Lung (tissue), 12 donors: Measurements from ENCODE around the gene PHF21B. TPM values are rescaled to one million over a fixed set of nuclear protein-coding genes. Genes with fewer than 3 reads are reported as not detected.

Experiments used
- ATAC-seq: fragments of 200-7000 bp; cut with Tn5 transposase; one replicate; pipeline ENCODE4 v1.9.1; 2020; ENCODE audit warnings: moderate number of reproducible peaks; ENCODE audit not compliant: insufficient read depth, low FRiP score
- DNase-seq, 3 donors: peaks; one replicate each; pipeline ENCODE4 v3.0.0-alpha.2; 2013 to 2017
- H3K27ac ChIP-seq, 2 donors: one replicate each; pipeline ENCODE4 v1.5.1; 2013; ENCODE audit warnings: mild to moderate bottlenecking in 2 of 2, moderate library complexity in 2 of 2, control low read depth in 1 of 2, inconsistent platforms in 1 of 2, low read depth in 1 of 2, low read length in 1 of 2
- H3K27me3 ChIP-seq, 3 donors: one replicate each; pipeline ENCODE4 v1.5.1; 2013; ENCODE audit warnings: low read length in 2 of 3; ENCODE audit not compliant: control insufficient read depth in 3 of 3, insufficient read depth in 3 of 3
- H3K36me3 ChIP-seq, 4 donors: one replicate each; pipeline ENCODE4 v1.5.1; 2013; ENCODE audit warnings: low read length in 4 of 4, mild to moderate bottlenecking in 1 of 4, moderate library complexity in 1 of 4; ENCODE audit not compliant: control insufficient read depth in 4 of 4, insufficient read depth in 4 of 4
- H3K4me1 ChIP-seq, 5 donors: one replicate each; pipeline ENCODE4 v1.5.1; 2013; ENCODE audit warnings: low read length in 5 of 5, mild to moderate bottlenecking in 2 of 5, moderate library complexity in 1 of 5; ENCODE audit not compliant: control insufficient read depth in 5 of 5, insufficient read depth in 5 of 5
- H3K4me3 ChIP-seq: one replicate; pipeline ENCODE4 v1.5.1; 2013; ENCODE audit warnings: mild to moderate bottlenecking, control low read depth, moderate library complexity
- H3K9ac ChIP-seq, 2 donors: one replicate each; pipeline ENCODE4 v1.5.1; 2013; ENCODE audit warnings: low read length in 2 of 2, control low read depth in 1 of 2; ENCODE audit not compliant: insufficient read depth in 1 of 2
- H3K9me3 ChIP-seq, 4 donors: one replicate each; pipeline ENCODE4 v1.5.1; 2013; ENCODE audit warnings: low read length in 3 of 4, mild to moderate bottlenecking in 1 of 4, moderate library complexity in 1 of 4; ENCODE audit not compliant: control insufficient read depth in 4 of 4, insufficient read depth in 3 of 4
- CTCF ChIP-seq: IDR thresholded peaks from 2 replicates; pipeline ENCODE4 v1.5.1; 2012; ENCODE audit warnings: mild to moderate bottlenecking; ENCODE audit errors: control extremely low read depth, extremely low read depth
- WGBS, 2 donors: extraction: QIAGEN DNeasy Blood & Tissue Kit; methylation state at CpG; one replicate each; pipeline ENCODE4 v1.1.7; 2013; 5-methylcytosine and 5-hydroxymethylcytosine counted together
- polyA plus RNA-seq, 2 donors: library from polyadenylated mRNA; stranded (reverse); fragments of 200-250 nt; gene quantifications; one replicate each; pipeline ENCODE4 v1.2.1, GENCODE V29; 2013
- total RNA-seq, 2 donors: library from RNA; depleted of rRNA in 1 of 2; stranded (reverse); fragments of >200 nt in 1 of 2; gene quantifications; one replicate each; pipeline ENCODE4 v1.2.1, GENCODE V29; 2014 to 2021
- donor health status: control.
- donor health status: control.
- donor health status: Bipolar disorder and iron deficiency.
- donor health status: healthy.
- donor health status: DM: yes; HTN: yes; CAD: no.

Gene PHF21B
- total and polyA plus RNA-seq, 4 donors, result 0.03 to 0.43 (median 0.26) TPM

GRCh38 chr22:44927463-44928135 is 82.2 kb downstream of the PHF21B start:
- Histone ChIP-seq H3K36me3 (no peaks in the 10 kb centered on the region), H3K27me3 (no peaks in the 10 kb centered on the region), H3K9ac (no peak overlapping the region), H3K9me3 (peaks cover 0 to 7% (median 1%) of the 10 kb centered on the region in 4 donors), H3K4me3 (no peak overlapping the region), H3K27ac (no peak overlapping the region), H3K4me1 (peaks cover 0 to 11% (median 0%) of the 10 kb centered on the region in 5 donors)
- TF ChIP-seq CTCF, result no peak
- no peak for ATAC-seq
- 69 to 87% methylated on average over 18 of the region's 18 CpGs for WGBS, 2 donors
- DNase-seq, result no peak

GRCh38 chr22:44926491-44927415 is 83.1 kb downstream of the PHF21B start:
- no peak for TF ChIP-seq CTCF
- Histone ChIP-seq H3K36me3 (no peaks in the 10 kb centered on the region), H3K4me3 (no peak overlapping the region), H3K9ac (no peak overlapping the region), H3K4me1 (peaks cover 0 to 11% (median 0%) of the 10 kb centered on the region in 5 donors), H3K9me3 (peaks cover 0 to 7% (median 1%) of the 10 kb centered on the region in 4 donors), H3K27me3 (no peaks in the 10 kb centered on the region), H3K27ac (no peak overlapping the region)
- ATAC-seq, result no peak
- no peak for DNase-seq
- WGBS, 2 donors, result 88 to 94% methylated on average over 32 of the region's 32 CpGs

DNA sequence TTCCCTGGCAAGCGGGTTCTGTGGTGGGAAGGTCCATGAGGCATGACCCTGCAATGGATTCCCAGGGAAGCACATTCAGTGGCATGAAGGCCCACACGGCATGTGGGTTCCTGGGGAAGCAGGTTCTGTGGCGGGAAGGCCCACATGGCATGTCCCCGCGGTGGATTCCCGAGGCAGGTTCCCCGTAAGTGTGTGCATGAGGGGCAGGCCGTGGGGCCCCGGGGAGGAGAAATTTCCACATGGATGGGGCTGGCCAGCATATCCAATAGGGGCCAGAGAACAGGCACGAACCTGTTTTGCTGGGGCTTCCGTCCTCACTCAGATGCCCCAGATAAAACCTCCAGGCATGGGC is 83.7 kb downstream of the PHF21B start:
- WGBS, 2 donors, result 89 to 90% methylated on average over 11 of the region's 11 CpGs

More for the DNA sequence above, 83.7 kb downstream of the PHF21B start:
- Histone ChIP-seq H3K36me3 (no peaks in the 10 kb centered on the region), H3K27me3 (no peaks in the 10 kb centered on the region), H3K9me3 (peaks cover 0 to 7% (median 1%) of the 10 kb centered on the region in 4 donors), H3K9ac (no peak overlapping the region), H3K27ac (no peak overlapping the region), H3K4me3 (no peak overlapping the region), H3K4me1 (peaks cover 0 to 5% (median 0%) of the 10 kb centered on the region in 5 donors)
- DNase-seq, result no peak
- no peak for TF ChIP-seq CTCF
- no peak for ATAC-seq
